ENCODE results near the gene ZFYVE28. TPM values are rescaled to one million over a fixed set of nuclear protein-coding genes. Genes with fewer than 3 reads are reported as not detected.
"Not testable (repeated sequence)": the region's sequence is repeated elsewhere in the genome, so short reads cannot be mapped to it uniquely, and the experiment has no call there.

ZFYVE28 gene
- total RNA-seq, 1 experiment from 2014 or later, result 1.9 TPM

- no peak for DNase-seq (ENCODE audit: low spot score)
Measured at GRCh38 chr4:2390784-2391421, 27.5 kb downstream of the ZFYVE28 start.

GRCh38 chr4:2390146-2390545, 28.3 kb downstream of the ZFYVE28 start:
- peak; percentile 62 for DNase-seq (ENCODE audit: low spot score)

GRCh38 chr4:2389691-2390090, 28.8 kb downstream of the ZFYVE28 start:
- DNase-seq (ENCODE audit: low spot score), result no peak

GRCh38 chr4:2388429-2389182, 29.8 kb downstream of the ZFYVE28 start:
- no peak for DNase-seq (ENCODE audit: low spot score)

GRCh38 chr4:2387829-2388228, 30.6 kb downstream of the ZFYVE28 start:
- no peak for DNase-seq (ENCODE audit: low spot score)

GRCh38 chr4:2387218-2387617, 31.2 kb downstream of the ZFYVE28 start:
- no peak for DNase-seq (ENCODE audit: low spot score)

GRCh38 chr4:2386717-2387116, 31.7 kb downstream of the ZFYVE28 start:
- DNase-seq (ENCODE audit: low spot score), result no peak

- DNase-seq (ENCODE audit: low spot score), result no peak
Measured at GRCh38 chr4:2385516-2385915, 32.9 kb downstream of the ZFYVE28 start.

- no peak for DNase-seq (ENCODE audit: low spot score)
Measured at GRCh38 chr4:2384245-2384644, 34.2 kb downstream of the ZFYVE28 start.

GRCh38 chr4:2383760-2384159, 34.7 kb downstream of the ZFYVE28 start:
- no peak for DNase-seq (ENCODE audit: low spot score)

- not testable (repeated sequence) for DNase-seq (ENCODE audit: low spot score)
Measured at GRCh38 chr4:2383220-2383631, 35.2 kb downstream of the ZFYVE28 start.

- not testable (repeated sequence) for DNase-seq (ENCODE audit: low spot score)
Measured at GRCh38 chr4:2382769-2383202, 35.7 kb downstream of the ZFYVE28 start.

GRCh38 chr4:2380589-2380988, 37.9 kb downstream of the ZFYVE28 start:
- DNase-seq (ENCODE audit: low spot score), result not testable (repeated sequence)

- DNase-seq (ENCODE audit: low spot score), result no peak
Measured at GRCh38 chr4:2378898-2379297, 39.5 kb downstream of the ZFYVE28 start.

- DNase-seq (ENCODE audit: low spot score), result no peak
Measured at GRCh38 chr4:2378401-2378800, 40.0 kb downstream of the ZFYVE28 start.

GRCh38 chr4:2377241-2377640, 41.2 kb downstream of the ZFYVE28 start:
- no peak for DNase-seq (ENCODE audit: low spot score)

- DNase-seq (ENCODE audit: low spot score), result no peak
Measured at GRCh38 chr4:2375427-2375826, 43.0 kb downstream of the ZFYVE28 start.

GRCh38 chr4:2373532-2373931, 44.9 kb downstream of the ZFYVE28 start:
- DNase-seq (ENCODE audit: low spot score), result no peak

GRCh38 chr4:2372488-2373030, 45.9 kb downstream of the ZFYVE28 start:
- no peak for DNase-seq (ENCODE audit: low spot score)

GRCh38 chr4:2371765-2372487, 46.5 kb downstream of the ZFYVE28 start:
- DNase-seq (ENCODE audit: low spot score), result no peak

GRCh38 chr4:2370597-2371320, 47.7 kb downstream of the ZFYVE28 start:
- DNase-seq (ENCODE audit: low spot score), result no peak

Data from H4 (cell line).